Endothelial cell of umbilical vein (primary cell): Measurements from ENCODE around the gene SERPINI1.

ENCODE experiments used
- MAX ChIP-seq: IDR thresholded peaks from 2 replicates; pipeline ENCODE4 v1.6.1; 2011; ENCODE audit not compliant: insufficient read depth, insufficient read length
- POLR2A ChIP-seq: IDR thresholded peaks from 2 replicates; pipeline ENCODE4 v1.6.1; 2012; ENCODE audit warnings: low read depth, mild to moderate bottlenecking, control low read depth, low read length
- TF ChIP-seq, protein P1 (sequence below), 2 donors: IDR thresholded peaks; 1 replicate in 1 of 2; 2 replicates in 1 of 2; pipeline ENCODE4 v1.5.1; 2011; ENCODE audit warnings: low read length in 2 of 2, mild to moderate bottlenecking in 2 of 2, moderate library complexity in 2 of 2, control low read depth in 1 of 2, inconsistent platforms in 1 of 2, low read depth in 1 of 2; ENCODE audit not compliant: insufficient read depth in 1 of 2; ENCODE audit errors: extremely low read depth in 1 of 2

DNA sequence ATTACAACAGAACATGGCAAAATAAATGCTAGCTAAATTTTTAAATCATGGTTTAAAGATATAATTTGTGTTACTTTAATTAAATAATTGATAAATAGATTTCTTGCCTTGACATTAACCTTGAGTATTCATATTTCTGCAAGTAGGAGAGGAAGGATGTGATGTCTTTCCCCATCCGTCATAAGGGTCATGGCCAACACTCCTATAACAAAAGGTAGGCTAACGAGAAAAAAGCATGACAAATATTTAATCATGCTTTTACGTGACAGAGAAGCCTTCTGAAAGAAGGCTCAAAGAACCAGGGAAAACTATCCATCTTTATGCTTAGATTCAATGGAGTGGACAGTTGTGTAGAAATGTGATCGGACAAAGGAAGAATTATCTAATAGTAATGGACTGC lies 135.2 kb downstream of the SERPINI1 start:
- TF ChIP-seq, protein P1, sequence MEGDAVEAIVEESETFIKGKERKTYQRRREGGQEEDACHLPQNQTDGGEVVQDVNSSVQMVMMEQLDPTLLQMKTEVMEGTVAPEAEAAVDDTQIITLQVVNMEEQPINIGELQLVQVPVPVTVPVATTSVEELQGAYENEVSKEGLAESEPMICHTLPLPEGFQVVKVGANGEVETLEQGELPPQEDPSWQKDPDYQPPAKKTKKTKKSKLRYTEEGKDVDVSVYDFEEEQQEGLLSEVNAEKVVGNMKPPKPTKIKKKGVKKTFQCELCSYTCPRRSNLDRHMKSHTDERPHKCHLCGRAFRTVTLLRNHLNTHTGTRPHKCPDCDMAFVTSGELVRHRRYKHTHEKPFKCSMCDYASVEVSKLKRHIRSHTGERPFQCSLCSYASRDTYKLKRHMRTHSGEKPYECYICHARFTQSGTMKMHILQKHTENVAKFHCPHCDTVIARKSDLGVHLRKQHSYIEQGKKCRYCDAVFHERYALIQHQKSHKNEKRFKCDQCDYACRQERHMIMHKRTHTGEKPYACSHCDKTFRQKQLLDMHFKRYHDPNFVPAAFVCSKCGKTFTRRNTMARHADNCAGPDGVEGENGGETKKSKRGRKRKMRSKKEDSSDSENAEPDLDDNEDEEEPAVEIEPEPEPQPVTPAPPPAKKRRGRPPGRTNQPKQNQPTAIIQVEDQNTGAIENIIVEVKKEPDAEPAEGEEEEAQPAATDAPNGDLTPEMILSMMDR (IDR thresholded peaks at IDR 0.05; ENCODE audit: extremely low read depth in 1 of 2, insufficient read depth in 1 of 2, low read depth in 1 of 2, low read length in 2 of 2) = no peak
- no peak for TF ChIP-seq MAX
- no peak for TF ChIP-seq POLR2A
